ENCODE measurements around the gene MAFB.

- TF ChIP-seq CTCF (conservative IDR thresholded peaks at IDR 0.05 in 1 of 2, IDR thresholded peaks at IDR 0.05 in 1 of 2; ENCODE audit: extremely low read depth in 1 of 2, insufficient read depth in 1 of 2, low read depth in 1 of 2, low read length in 2 of 2) (no peak), EZH2 (IDR thresholded peaks at IDR 0.05; ENCODE audit: borderline replicate concordance, low read length) (no peak)
These were observed 2.7 kb upstream of the MAFB start for GRCh38 chr20:40691566-40692239.
